ENCODE measurements around the gene OIP5. TPM values are rescaled to one million over a fixed set of nuclear protein-coding genes. Genes with fewer than 3 reads are reported as not detected.

OIP5 gene
- 10 to 100 TPM; 18.9 to 21.9 TPM for total RNA-seq

GRCh38 chr15:41332194-41333025 lies at the start of gene OIP5, which contains the start of gene NUSAP1:
Gene OIP5 (minus strand): TSS chr15:41332591. CDS start chr15:41332561, 30 bp downstream.
Gene NUSAP1 (plus strand): TSS chr15:41332881. CDS start chr15:41332958, 77 bp downstream.
- H3K27ac Mint-ChIP-seq: peak within 1 kb of the TSS; percentile 98
- H3K4me3 Mint-ChIP-seq: peak within 1 kb of the TSS; percentile 92
- peaks cover 33% of the 10 kb centered on the region for H3K4me1 Mint-ChIP-seq
- ChIA-PET CTCF (interaction anchor here (0.8 to 1.4 kb wide), 9 partner anchors 9 to 437 kb away, joined by 3 to 10 read pairs (median 4); no protein-coding TSS in a partner anchor), POLR2A (interaction anchor here (1.4 kb wide), 1 partner anchor 23 kb away, joined by 5 read pairs; no protein-coding TSS in a partner anchor)
- no peaks in the 10 kb centered on the region for H3K27me3 Mint-ChIP-seq
- H3K36me3 Mint-ChIP-seq (ENCODE audit: low read depth): peaks cover 37% of the 10 kb centered on the region
- H3K9me3 Mint-ChIP-seq: no peaks in the 10 kb centered on the region
- peak; percentile 100 for DNase-seq

DNA sequence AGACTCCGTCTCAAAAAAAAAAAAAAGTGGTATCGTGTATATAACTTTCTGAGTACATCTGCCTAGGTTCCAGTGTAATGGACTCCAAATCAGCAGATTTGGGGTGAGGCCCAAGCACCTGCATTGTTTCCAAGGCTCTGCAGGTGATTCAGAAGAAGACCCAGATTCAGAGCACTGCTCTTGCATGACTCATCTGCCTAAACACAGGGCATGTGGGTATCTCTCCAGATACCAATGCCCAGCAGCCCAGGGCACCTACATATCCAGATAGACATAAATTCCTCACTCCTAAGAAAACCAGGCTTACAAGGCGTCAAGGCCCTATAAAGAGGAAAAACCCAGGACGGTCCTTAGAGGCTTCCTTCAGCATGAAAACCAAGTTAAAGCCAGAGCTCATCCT lies 45.6 kb upstream of the OIP5 start:
- peaks cover 49% of the 10 kb centered on the region for H3K36me3 Mint-ChIP-seq (ENCODE audit: low read depth)
- H3K4me3 Mint-ChIP-seq: no peak overlapping the region
- no peaks in the 10 kb centered on the region for H3K27me3 Mint-ChIP-seq
- DNase-seq: no peak
- POLR2A ChIA-PET: no interaction called here
- H3K27ac Mint-ChIP-seq: no peak overlapping the region
- peaks cover 2% of the 10 kb centered on the region for H3K4me1 Mint-ChIP-seq
- no peaks in the 10 kb centered on the region for H3K9me3 Mint-ChIP-seq
- CTCF ChIA-PET: no interaction called here

- no peaks in the 10 kb centered on the region for H3K27me3 Mint-ChIP-seq
- no peaks in the 10 kb centered on the region for H3K9me3 Mint-ChIP-seq
- no peaks in the 10 kb centered on the region for H3K4me1 Mint-ChIP-seq
- CTCF ChIA-PET: interaction anchor here (0.6 to 1.1 kb wide), 3 partner anchors 14 to 50 kb away, joined by 3 to 4 read pairs (median 3); no protein-coding TSS in a partner anchor
- DNase-seq: no peak
- POLR2A ChIA-PET: no interaction called here
- peaks cover 72% of the 10 kb centered on the region for H3K36me3 Mint-ChIP-seq (ENCODE audit: low read depth)
- H3K27ac Mint-ChIP-seq: peak overlapping the region; percentile 19
- H3K4me3 Mint-ChIP-seq: no peak overlapping the region
Measured at GRCh38 chr15:41367418-41367817, 35.0 kb upstream of the OIP5 start.

DNA sequence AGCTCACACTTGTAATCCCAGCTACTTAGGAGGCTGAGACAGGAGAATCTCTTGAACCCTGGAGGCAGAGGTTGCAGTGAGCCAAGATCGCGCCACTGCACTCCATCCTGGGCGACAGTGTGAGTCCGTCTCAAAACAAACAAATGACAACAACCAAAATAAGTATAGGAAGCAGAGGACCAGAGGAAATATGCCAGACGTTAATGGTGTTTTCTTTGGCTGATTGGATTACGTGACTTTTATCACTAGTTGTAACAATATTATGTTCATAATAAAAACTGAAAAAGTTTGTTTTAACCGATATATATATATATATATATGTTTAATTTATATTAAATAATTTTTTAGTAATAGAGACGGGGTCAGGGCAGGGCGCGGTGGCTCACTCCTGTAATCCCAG lies 22.0 kb upstream of the OIP5 start:
- CTCF ChIA-PET: interaction anchor here (1.0 kb wide), 1 partner anchor 16 kb away, joined by 4 read pairs; no protein-coding TSS in a partner anchor
- Mint-ChIP-seq H3K4me3 (no peak overlapping the region), H3K36me3 (ENCODE audit: low read depth) (peaks cover 66% of the 10 kb centered on the region), H3K27me3 (no peaks in the 10 kb centered on the region), H3K9me3 (no peaks in the 10 kb centered on the region), H3K27ac (no peak overlapping the region), H3K4me1 (no peaks in the 10 kb centered on the region)
- POLR2A ChIA-PET: no interaction called here
- no peak for DNase-seq

- Mint-ChIP-seq H3K9me3 (no peaks in the 10 kb centered on the region), H3K4me3 (no peak overlapping the region), H3K4me1 (peaks cover 5% of the 10 kb centered on the region), H3K36me3 (ENCODE audit: low read depth) (peaks cover 68% of the 10 kb centered on the region), H3K27ac (no peak overlapping the region), H3K27me3 (no peaks in the 10 kb centered on the region)
- ChIA-PET POLR2A (no interaction called here), CTCF (interaction anchor here (0.7 to 1.2 kb wide), 2 partner anchors 17 to 31 kb away, joined by 3 read pairs; no protein-coding TSS in a partner anchor)
- no peak for DNase-seq
Measured at GRCh38 chr15:41350057-41350717, 17.8 kb upstream of the OIP5 start.

GRCh38 chr15:41347236-41347635 lies 14.8 kb upstream of the OIP5 start:
- peaks cover 73% of the 10 kb centered on the region for H3K36me3 Mint-ChIP-seq (ENCODE audit: low read depth)
- CTCF ChIA-PET: interaction anchor here (1.5 kb wide), 1 partner anchor 13 kb away, joined by 3 read pairs; no protein-coding TSS in a partner anchor
- POLR2A ChIA-PET: no interaction called here
- H3K9me3 Mint-ChIP-seq: no peaks in the 10 kb centered on the region
- DNase-seq: no peak
- H3K27me3 Mint-ChIP-seq: no peaks in the 10 kb centered on the region
- H3K27ac Mint-ChIP-seq: no peak overlapping the region
- H3K4me1 Mint-ChIP-seq: peaks cover 7% of the 10 kb centered on the region
- H3K4me3 Mint-ChIP-seq: no peak overlapping the region

- peaks cover 76% of the 10 kb centered on the region for H3K36me3 Mint-ChIP-seq (ENCODE audit: low read depth)
- ChIA-PET CTCF (interaction anchor here (0.5 kb wide), 1 partner anchor 193 kb away, joined by 3 read pairs; no protein-coding TSS in a partner anchor), POLR2A (no interaction called here)
- DNase-seq: no peak
- H3K27me3 Mint-ChIP-seq: no peaks in the 10 kb centered on the region
- no peak overlapping the region for H3K4me3 Mint-ChIP-seq
- H3K4me1 Mint-ChIP-seq: peaks cover 44% of the 10 kb centered on the region
- H3K27ac Mint-ChIP-seq: peak overlapping the region; percentile 14
- H3K9me3 Mint-ChIP-seq: no peaks in the 10 kb centered on the region
Measured at GRCh38 chr15:41341519-41341918, 9.1 kb upstream of the OIP5 start.

DNA sequence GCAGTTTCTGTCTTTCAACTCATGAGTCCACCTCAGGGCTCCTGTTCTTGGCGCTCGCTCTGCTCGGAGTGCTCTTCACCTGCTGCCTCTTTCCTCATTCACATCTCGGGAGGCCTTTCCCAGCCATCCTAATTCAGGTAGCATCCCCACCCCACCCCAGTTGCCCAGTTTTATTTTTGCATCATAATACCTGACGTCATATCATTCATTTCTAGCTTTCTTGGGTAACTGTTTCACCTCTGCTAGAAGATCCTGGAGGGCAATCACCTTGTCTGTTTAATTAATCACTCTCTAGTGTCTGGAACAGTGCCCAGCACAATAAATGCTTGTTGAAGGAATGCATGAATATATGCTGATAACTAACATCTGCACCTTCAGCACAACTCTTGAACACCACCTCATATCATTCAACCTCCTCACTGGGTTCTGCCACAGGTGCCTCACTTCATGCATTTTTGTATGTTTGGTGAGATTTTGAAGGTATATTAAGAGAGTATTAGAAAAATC lies 7.9 kb upstream of the OIP5 start:
- no peaks in the 10 kb centered on the region for H3K27me3 Mint-ChIP-seq
- peaks cover 44% of the 10 kb centered on the region for H3K4me1 Mint-ChIP-seq
- H3K36me3 Mint-ChIP-seq (ENCODE audit: low read depth): peaks cover 66% of the 10 kb centered on the region
- no peak overlapping the region for H3K4me3 Mint-ChIP-seq
- no peak overlapping the region for H3K27ac Mint-ChIP-seq
- H3K9me3 Mint-ChIP-seq: no peaks in the 10 kb centered on the region
- no peak for DNase-seq
- ChIA-PET POLR2A (no interaction called here), CTCF (interaction anchor here (0.6 kb wide), 1 partner anchor 647 kb away, joined by 3 read pairs; no protein-coding TSS in a partner anchor)

GRCh38 chr15:41337631-41338522 lies 5.5 kb upstream of the OIP5 start:
- no peak for DNase-seq

DNA sequence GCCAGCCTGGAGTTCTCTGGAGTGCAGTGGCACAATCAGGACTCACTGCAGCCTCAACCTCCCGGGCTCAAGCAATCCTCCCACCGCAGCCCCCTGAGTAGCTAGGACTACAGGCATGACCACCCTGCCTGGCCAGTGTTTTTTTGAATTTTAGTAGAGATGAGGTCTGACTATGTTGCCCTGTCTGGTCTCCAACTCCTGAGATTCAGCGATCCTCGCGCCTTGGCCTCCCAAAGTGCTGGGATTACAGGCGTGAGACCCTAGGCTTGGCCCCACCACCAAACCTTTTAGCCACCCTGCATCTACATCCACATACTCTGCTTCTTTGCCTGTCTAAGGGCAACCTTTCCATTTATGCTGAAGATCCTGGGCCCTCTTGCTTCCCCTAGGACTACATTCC lies 4.7 kb upstream of the OIP5 start:
- H3K4me3 Mint-ChIP-seq: no peak overlapping the region

More at GRCh38 chr15:41337631-41338522, 5.5 kb upstream of the OIP5 start:
- no peaks in the 10 kb centered on the region for H3K27me3 Mint-ChIP-seq
- no peaks in the 10 kb centered on the region for H3K9me3 Mint-ChIP-seq
- peaks cover 51% of the 10 kb centered on the region for H3K4me1 Mint-ChIP-seq
- H3K4me3 Mint-ChIP-seq: no peak overlapping the region
- ChIA-PET CTCF (no interaction called here), POLR2A (no interaction called here)
- peak overlapping the region; percentile 70 for H3K27ac Mint-ChIP-seq
- H3K36me3 Mint-ChIP-seq (ENCODE audit: low read depth): peaks cover 69% of the 10 kb centered on the region

DNA sequence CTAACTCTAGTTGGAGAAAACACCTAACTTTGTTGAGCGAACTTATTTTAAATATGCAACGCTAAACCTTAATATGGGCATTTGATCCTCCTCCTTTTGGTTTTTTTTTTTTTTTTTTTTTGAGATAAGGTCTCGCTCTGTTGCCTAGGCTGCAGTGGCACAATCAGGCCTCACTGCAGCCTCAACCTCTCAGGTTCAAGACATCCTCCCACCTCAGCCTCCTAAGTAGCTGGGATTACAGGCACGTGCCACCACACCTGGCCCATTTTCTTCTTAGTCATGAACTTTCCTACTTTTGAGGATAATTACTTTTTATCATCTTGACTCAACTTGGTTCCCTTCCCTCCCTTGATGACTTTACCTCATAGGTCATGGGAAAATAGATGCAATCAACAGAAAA lies 4.2 kb upstream of the OIP5 start:
- peaks cover 46% of the 10 kb centered on the region for H3K4me1 Mint-ChIP-seq
- no peaks in the 10 kb centered on the region for H3K9me3 Mint-ChIP-seq
- H3K36me3 Mint-ChIP-seq (ENCODE audit: low read depth): peaks cover 57% of the 10 kb centered on the region
- no peaks in the 10 kb centered on the region for H3K27me3 Mint-ChIP-seq
- peak overlapping the region; percentile 28 for H3K27ac Mint-ChIP-seq
- ChIA-PET CTCF (no interaction called here), POLR2A (interaction anchor here (0.9 kb wide), 1 partner anchor 105 kb away, joined by 3 read pairs; the partner anchor contains the start of gene CHP1)
- peak overlapping the region; percentile 29 for H3K4me3 Mint-ChIP-seq
- DNase-seq: no peak

More for the DNA sequence above, 4.7 kb upstream of the OIP5 start:
- H3K9me3 Mint-ChIP-seq: no peaks in the 10 kb centered on the region
- no peak for DNase-seq
- ChIA-PET CTCF (no interaction called here), POLR2A (no interaction called here)
- H3K4me1 Mint-ChIP-seq: peaks cover 48% of the 10 kb centered on the region
- H3K36me3 Mint-ChIP-seq (ENCODE audit: low read depth): peaks cover 62% of the 10 kb centered on the region
- no peaks in the 10 kb centered on the region for H3K27me3 Mint-ChIP-seq
- no peak overlapping the region for H3K27ac Mint-ChIP-seq

Data from activated CD4-positive, alpha-beta T cell treated with anti-CD3 and anti-CD28 coated beads, Interleukin-2, amount 10 ng/mL, durations not matched to agents 7 days and 5 days (primary cell).